GM23338 (cell line): Measurements from ENCODE around the gene GNB4. TPM values are rescaled to one million over a fixed set of nuclear protein-coding genes. Genes with fewer than 3 reads are reported as not detected.

ENCODE experiments used
- ATAC-seq: fragments of 200-7000 bp; cut with Tn5 transposase; 3 replicates; pipeline ENCODE4 v1.9.1; 2020
- DNase-seq: peaks from one replicate; pipeline ENCODE4 v3.0.0-alpha.2; 2015; ENCODE audit warnings: low spot score
- H2AFZ ChIP-seq: fragments of 200-600 bp; sonication (generic); 2 replicates; pipeline ENCODE4 v1.8.0; 2016; ENCODE audit warnings: antibody characterized with exemption, mild to moderate bottlenecking, moderate library complexity
- H3F3A ChIP-seq: fragments of 200-600 bp; sonication (generic); replicated peaks from 2 replicates; pipeline ENCODE4 v1.8.0; 2017; ENCODE audit warnings: antibody characterized with exemption, mixed run types, low read depth
- H3K27ac ChIP-seq: fragments of 200-600 bp; sonication (generic); 2 replicates; pipeline ENCODE4 v1.6.1; 2016; ENCODE audit warnings: low read depth
- H3K27me3 ChIP-seq: fragments of 200-600 bp; sonication (generic); 2 replicates; pipeline ENCODE4 v1.8.0; 2016; ENCODE audit warnings: mild to moderate bottlenecking, mixed run types, moderate library complexity; ENCODE audit not compliant: insufficient read depth
- H3K36me3 ChIP-seq: fragments of 200-600 bp; sonication (generic); 2 replicates; pipeline ENCODE4 v1.8.0; 2016; ENCODE audit warnings: mild to moderate bottlenecking; ENCODE audit not compliant: insufficient read depth
- H3K4me1 ChIP-seq: fragments of 200-600 bp; sonication (generic); 2 replicates; pipeline ENCODE4 v1.8.0; 2016; ENCODE audit warnings: mild to moderate bottlenecking, moderate library complexity; ENCODE audit not compliant: insufficient read depth
- H3K4me2 ChIP-seq: fragments of 200-600 bp; sonication (generic); 2 replicates; pipeline ENCODE4 v1.7.1; 2017; ENCODE audit warnings: mixed run types
- H3K4me3 ChIP-seq: fragments of 200-600 bp; sonication (generic); 2 replicates; pipeline ENCODE4 v1.6.1; 2016; ENCODE audit warnings: mixed run types
- H3K79me2 ChIP-seq: fragments of 200-600 bp; sonication (generic); replicated peaks from 2 replicates; pipeline ENCODE4 v1.8.0; 2017; ENCODE audit warnings: mild to moderate bottlenecking; ENCODE audit not compliant: insufficient read depth
- H3K9me2 ChIP-seq: fragments of 200-600 bp; sonication (generic); 2 replicates; pipeline ENCODE4 v1.8.0; 2017; ENCODE audit not compliant: insufficient read depth
- H4K20me1 ChIP-seq: fragments of 200-600 bp; sonication (generic); replicated peaks from 2 replicates; pipeline ENCODE4 v1.8.0; 2017; ENCODE audit warnings: mild to moderate bottlenecking; ENCODE audit not compliant: insufficient read depth
- H3K27ac Mint-ChIP-seq: 2 replicates; pipeline ENCODE4 v1.8.0; 2020; ENCODE audit warnings: inconsistent platforms, mild to moderate bottlenecking, moderate library complexity, mixed read lengths
- H3K27me3 Mint-ChIP-seq: 3 replicates; pipeline ENCODE4 v1.8.0; 2022; ENCODE audit warnings: low read depth, mild to moderate bottlenecking, moderate library complexity, mixed read lengths, inconsistent platforms; ENCODE audit not compliant: insufficient read depth, poor library complexity
- H3K36me3 Mint-ChIP-seq: 3 replicates; pipeline ENCODE4 v1.8.0; 2021; ENCODE audit warnings: low read depth, mild to moderate bottlenecking, inconsistent platforms, moderate library complexity, mixed read lengths
- H3K4me1 Mint-ChIP-seq: 3 replicates; pipeline ENCODE4 v1.8.0; 2020; ENCODE audit warnings: mild to moderate bottlenecking, inconsistent platforms, mixed read lengths
- H3K4me3 Mint-ChIP-seq: 3 replicates; pipeline ENCODE4 v1.8.0; 2021; ENCODE audit warnings: moderate library complexity, mild to moderate bottlenecking, inconsistent platforms, mixed read lengths
- H3K9me3 Mint-ChIP-seq: 3 replicates; pipeline ENCODE4 v1.8.0; 2020; ENCODE audit warnings: moderate library complexity, mild to moderate bottlenecking, inconsistent platforms, mixed read lengths
- EZH2 ChIP-seq: fragments of 200-600 bp; sonication (generic); IDR thresholded peaks from one replicate; pipeline ENCODE4 v1.8.0; 2017; ENCODE audit warnings: antibody characterized with exemption, mild to moderate bottlenecking, low read depth; ENCODE audit not compliant: unreplicated experiment
- EZH2phosphoT487 ChIP-seq: fragments of 200-600 bp; sonication (generic); IDR thresholded peaks from one replicate; pipeline ENCODE4 v1.8.1; 2018; ENCODE audit warnings: antibody characterized with exemption; ENCODE audit not compliant: unreplicated experiment
- JUNB ChIP-seq: IDR thresholded peaks from one replicate; pipeline ENCODE4 v1.6.1; 2016; ENCODE audit warnings: antibody characterized with exemption; ENCODE audit not compliant: unreplicated experiment
- NANOG ChIP-seq: IDR thresholded peaks from 2 replicates; pipeline ENCODE4 v1.6.1; 2016; ENCODE audit warnings: antibody characterized with exemption, borderline replicate concordance
- POLR2AphosphoS5 ChIP-seq: IDR thresholded peaks from 2 replicates; pipeline ENCODE4 v1.6.1; 2016; ENCODE audit warnings: antibody characterized with exemption, low read depth
- STAT1 ChIP-seq: IDR thresholded peaks from one replicate; pipeline ENCODE4 v1.6.1; 2016; ENCODE audit warnings: antibody characterized with exemption; ENCODE audit not compliant: unreplicated experiment
- ZNF331 ChIP-seq: fragments of 250-450 bp; sonication (Bioruptor Pico); IDR thresholded peaks from 2 replicates; pipeline ENCODE4 v1.5.0; 2020; ENCODE audit warnings: low read depth, mild to moderate bottlenecking, moderate library complexity
- polyA plus RNA-seq: library from polyadenylated mRNA; unstranded; fragments of >200 nt; fragmentation: Nextera tagmentation; extraction: Ambion mirVana; gene quantifications from 2 replicates; pipeline ENCODE4 v1.2.1, GENCODE V29; 2016
- total RNA-seq: library from RNA; depleted of rRNA; stranded (reverse); fragments of >200 nt; shearing (Covaris generic); gene quantifications from 2 replicates; pipeline ENCODE4 v1.2.3, GENCODE V29; 2014
- TF ChIP-seq, protein P1 (sequence below): fragments of 250-450 bp; sonication (Bioruptor Pico); IDR thresholded peaks from 2 replicates; pipeline ENCODE4 v1.5.0; 2020; ENCODE audit warnings: mild to moderate bottlenecking, moderate library complexity
- TF ChIP-seq, protein P2 (sequence below): IDR thresholded peaks from one replicate; pipeline ENCODE4 v1.6.1; 2018; ENCODE audit warnings: antibody characterized with exemption; ENCODE audit not compliant: unreplicated experiment
- TF ChIP-seq, protein P3 (sequence below): IDR thresholded peaks from 2 replicates; pipeline ENCODE4 v1.6.1; 2016; ENCODE audit warnings: antibody characterized with exemption
- TF ChIP-seq, protein P4 (sequence below), 2 experiments: fragments of 200-600 bp in 1 of 2; sonication (generic) in 1 of 2; conservative IDR thresholded peaks; 2 replicates each; pipeline versions ENCODE4 v1.5.1 to v1.6.1; 2016 to 2017; ENCODE audit warnings: antibody characterized with exemption in 2 of 2, low read depth in 2 of 2, mild to moderate bottlenecking in 2 of 2, moderate library complexity in 1 of 2

GNB4 gene
- total and polyA plus RNA-seq, 2 experiments from 2014 or later, result 11.3 to 28.4 TPM

DNA sequence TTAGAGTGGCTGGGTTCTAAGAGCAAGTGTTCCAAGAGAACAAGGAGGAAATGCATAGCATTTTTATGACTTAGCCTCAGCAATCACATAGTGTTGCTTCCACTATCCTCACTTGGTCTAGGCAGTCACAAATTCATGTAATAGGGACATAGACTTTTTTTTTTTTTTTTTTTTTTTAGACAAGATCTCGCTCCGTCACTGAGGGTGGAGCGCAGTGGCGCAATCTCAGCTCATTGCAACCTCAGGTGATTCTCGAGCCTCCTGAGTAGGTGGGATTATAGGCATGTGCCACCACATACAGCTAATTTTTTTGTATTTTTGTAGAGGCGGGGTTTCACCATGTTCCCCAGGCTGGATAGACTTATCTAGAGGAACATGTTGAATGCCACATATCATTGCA lies 4.7 kb upstream of the GNB4 start:
- H3K4me2 ChIP-seq, result no peak overlapping the region

More for the DNA sequence above, 4.7 kb upstream of the GNB4 start:
- Histone ChIP-seq H2AFZ (peak overlapping the region; percentile 4; the same call in 1 of the 2 replicates), H3K4me1 (peaks cover 28% of the 10 kb centered on the region), H4K20me1 (no peaks in the 10 kb centered on the region), H3K9me2 (no peaks in the 10 kb centered on the region), H3K79me2 (no peaks in the 10 kb centered on the region), H3K36me3 (no peaks in the 10 kb centered on the region), H3F3A (peaks cover 4% of the 10 kb centered on the region; the same call in 1 of the 2 replicates), H3K27me3 (peaks cover 8% of the 10 kb centered on the region; the same call in 1 of the 2 replicates), H3K4me3 (no peak overlapping the region), H3K27ac (no peak overlapping the region)
- H3K27ac Mint-ChIP-seq, result no peak overlapping the region
- ATAC-seq, result no peak
- no peaks in the 10 kb centered on the region for H3K9me3 Mint-ChIP-seq
- H3K27me3 Mint-ChIP-seq, result peaks cover 9% of the 10 kb centered on the region
- DNase-seq, result no peak
- TF ChIP-seq, protein P1, sequence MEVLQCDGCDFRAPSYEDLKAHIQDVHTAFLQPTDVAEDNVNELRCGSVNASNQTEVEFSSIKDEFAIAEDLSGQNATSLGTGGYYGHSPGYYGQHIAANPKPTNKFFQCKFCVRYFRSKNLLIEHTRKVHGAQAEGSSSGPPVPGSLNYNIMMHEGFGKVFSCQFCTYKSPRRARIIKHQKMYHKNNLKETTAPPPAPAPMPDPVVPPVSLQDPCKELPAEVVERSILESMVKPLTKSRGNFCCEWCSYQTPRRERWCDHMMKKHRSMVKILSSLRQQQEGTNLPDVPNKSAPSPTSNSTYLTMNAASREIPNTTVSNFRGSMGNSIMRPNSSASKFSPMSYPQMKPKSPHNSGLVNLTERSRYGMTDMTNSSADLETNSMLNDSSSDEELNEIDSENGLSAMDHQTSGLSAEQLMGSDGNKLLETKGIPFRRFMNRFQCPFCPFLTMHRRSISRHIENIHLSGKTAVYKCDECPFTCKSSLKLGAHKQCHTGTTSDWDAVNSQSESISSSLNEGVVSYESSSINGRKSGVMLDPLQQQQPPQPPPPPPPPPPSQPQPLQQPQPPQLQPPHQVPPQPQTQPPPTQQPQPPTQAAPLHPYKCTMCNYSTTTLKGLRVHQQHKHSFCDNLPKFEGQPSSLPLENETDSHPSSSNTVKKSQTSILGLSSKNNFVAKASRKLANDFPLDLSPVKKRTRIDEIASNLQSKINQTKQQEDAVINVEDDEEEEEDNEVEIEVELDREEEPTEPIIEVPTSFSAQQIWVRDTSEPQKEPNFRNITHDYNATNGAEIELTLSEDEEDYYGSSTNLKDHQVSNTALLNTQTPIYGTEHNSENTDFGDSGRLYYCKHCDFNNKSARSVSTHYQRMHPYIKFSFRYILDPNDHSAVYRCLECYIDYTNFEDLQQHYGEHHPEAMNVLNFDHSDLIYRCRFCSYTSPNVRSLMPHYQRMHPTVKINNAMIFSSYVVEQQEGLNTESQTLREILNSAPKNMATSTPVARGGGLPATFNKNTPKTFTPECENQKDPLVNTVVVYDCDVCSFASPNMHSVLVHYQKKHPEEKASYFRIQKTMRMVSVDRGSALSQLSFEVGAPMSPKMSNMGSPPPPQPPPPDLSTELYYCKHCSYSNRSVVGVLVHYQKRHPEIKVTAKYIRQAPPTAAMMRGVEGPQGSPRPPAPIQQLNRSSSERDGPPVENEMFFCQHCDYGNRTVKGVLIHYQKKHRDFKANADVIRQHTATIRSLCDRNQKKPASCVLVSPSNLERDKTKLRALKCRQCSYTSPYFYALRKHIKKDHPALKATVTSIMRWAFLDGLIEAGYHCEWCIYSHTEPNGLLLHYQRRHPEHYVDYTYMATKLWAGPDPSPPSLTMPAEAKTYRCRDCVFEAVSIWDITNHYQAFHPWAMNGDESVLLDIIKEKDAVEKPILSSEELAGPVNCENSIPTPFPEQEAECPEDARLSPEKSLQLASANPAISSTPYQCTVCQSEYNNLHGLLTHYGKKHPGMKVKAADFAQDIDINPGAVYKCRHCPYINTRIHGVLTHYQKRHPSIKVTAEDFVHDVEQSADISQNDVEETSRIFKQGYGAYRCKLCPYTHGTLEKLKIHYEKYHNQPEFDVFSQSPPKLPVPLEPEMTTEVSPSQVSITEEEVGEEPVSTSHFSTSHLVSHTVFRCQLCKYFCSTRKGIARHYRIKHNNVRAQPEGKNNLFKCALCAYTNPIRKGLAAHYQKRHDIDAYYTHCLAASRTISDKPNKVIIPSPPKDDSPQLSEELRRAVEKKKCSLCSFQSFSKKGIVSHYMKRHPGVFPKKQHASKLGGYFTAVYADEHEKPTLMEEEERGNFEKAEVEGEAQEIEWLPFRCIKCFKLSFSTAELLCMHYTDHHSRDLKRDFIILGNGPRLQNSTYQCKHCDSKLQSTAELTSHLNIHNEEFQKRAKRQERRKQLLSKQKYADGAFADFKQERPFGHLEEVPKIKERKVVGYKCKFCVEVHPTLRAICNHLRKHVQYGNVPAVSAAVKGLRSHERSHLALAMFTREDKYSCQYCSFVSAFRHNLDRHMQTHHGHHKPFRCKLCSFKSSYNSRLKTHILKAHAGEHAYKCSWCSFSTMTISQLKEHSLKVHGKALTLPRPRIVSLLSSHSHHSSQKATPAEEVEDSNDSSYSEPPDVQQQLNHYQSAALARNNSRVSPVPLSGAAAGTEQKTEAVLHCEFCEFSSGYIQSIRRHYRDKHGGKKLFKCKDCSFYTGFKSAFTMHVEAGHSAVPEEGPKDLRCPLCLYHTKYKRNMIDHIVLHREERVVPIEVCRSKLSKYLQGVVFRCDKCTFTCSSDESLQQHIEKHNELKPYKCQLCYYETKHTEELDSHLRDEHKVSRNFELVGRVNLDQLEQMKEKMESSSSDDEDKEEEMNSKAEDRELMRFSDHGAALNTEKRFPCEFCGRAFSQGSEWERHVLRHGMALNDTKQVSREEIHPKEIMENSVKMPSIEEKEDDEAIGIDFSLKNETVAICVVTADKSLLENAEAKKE (CRISPR knock-in tag), result no peak
- TF ChIP-seq, protein P2, sequence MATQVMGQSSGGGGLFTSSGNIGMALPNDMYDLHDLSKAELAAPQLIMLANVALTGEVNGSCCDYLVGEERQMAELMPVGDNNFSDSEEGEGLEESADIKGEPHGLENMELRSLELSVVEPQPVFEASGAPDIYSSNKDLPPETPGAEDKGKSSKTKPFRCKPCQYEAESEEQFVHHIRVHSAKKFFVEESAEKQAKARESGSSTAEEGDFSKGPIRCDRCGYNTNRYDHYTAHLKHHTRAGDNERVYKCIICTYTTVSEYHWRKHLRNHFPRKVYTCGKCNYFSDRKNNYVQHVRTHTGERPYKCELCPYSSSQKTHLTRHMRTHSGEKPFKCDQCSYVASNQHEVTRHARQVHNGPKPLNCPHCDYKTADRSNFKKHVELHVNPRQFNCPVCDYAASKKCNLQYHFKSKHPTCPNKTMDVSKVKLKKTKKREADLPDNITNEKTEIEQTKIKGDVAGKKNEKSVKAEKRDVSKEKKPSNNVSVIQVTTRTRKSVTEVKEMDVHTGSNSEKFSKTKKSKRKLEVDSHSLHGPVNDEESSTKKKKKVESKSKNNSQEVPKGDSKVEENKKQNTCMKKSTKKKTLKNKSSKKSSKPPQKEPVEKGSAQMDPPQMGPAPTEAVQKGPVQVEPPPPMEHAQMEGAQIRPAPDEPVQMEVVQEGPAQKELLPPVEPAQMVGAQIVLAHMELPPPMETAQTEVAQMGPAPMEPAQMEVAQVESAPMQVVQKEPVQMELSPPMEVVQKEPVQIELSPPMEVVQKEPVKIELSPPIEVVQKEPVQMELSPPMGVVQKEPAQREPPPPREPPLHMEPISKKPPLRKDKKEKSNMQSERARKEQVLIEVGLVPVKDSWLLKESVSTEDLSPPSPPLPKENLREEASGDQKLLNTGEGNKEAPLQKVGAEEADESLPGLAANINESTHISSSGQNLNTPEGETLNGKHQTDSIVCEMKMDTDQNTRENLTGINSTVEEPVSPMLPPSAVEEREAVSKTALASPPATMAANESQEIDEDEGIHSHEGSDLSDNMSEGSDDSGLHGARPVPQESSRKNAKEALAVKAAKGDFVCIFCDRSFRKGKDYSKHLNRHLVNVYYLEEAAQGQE, result no peak
- TF ChIP-seq EZH2phosphoT487 (no peak), EZH2 (no peak), NANOG (no peak), POLR2AphosphoS5 (no peak), ZNF331 (CRISPR knock-in tag) (no peak), STAT1 (no peak), JUNB (no peak)
- TF ChIP-seq, protein P3, sequence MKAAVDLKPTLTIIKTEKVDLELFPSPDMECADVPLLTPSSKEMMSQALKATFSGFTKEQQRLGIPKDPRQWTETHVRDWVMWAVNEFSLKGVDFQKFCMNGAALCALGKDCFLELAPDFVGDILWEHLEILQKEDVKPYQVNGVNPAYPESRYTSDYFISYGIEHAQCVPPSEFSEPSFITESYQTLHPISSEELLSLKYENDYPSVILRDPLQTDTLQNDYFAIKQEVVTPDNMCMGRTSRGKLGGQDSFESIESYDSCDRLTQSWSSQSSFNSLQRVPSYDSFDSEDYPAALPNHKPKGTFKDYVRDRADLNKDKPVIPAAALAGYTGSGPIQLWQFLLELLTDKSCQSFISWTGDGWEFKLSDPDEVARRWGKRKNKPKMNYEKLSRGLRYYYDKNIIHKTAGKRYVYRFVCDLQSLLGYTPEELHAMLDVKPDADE, result no peak
- TF ChIP-seq, protein P4, sequence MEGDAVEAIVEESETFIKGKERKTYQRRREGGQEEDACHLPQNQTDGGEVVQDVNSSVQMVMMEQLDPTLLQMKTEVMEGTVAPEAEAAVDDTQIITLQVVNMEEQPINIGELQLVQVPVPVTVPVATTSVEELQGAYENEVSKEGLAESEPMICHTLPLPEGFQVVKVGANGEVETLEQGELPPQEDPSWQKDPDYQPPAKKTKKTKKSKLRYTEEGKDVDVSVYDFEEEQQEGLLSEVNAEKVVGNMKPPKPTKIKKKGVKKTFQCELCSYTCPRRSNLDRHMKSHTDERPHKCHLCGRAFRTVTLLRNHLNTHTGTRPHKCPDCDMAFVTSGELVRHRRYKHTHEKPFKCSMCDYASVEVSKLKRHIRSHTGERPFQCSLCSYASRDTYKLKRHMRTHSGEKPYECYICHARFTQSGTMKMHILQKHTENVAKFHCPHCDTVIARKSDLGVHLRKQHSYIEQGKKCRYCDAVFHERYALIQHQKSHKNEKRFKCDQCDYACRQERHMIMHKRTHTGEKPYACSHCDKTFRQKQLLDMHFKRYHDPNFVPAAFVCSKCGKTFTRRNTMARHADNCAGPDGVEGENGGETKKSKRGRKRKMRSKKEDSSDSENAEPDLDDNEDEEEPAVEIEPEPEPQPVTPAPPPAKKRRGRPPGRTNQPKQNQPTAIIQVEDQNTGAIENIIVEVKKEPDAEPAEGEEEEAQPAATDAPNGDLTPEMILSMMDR (conservative IDR thresholded peaks at IDR 0.05; ENCODE audit: low read depth in 2 of 2), result no peak
- no peak overlapping the region for H3K4me3 Mint-ChIP-seq
- H3K4me1 Mint-ChIP-seq, result peaks cover 22% of the 10 kb centered on the region
- no peaks in the 10 kb centered on the region for H3K36me3 Mint-ChIP-seq
